ENCODE data around the gene UNC5B. TPM values are rescaled to one million over a fixed set of nuclear protein-coding genes. Genes with fewer than 3 reads are reported as not detected.
"Not testable (repeated sequence)": the region's sequence is repeated elsewhere in the genome, so short reads cannot be mapped to it uniquely, and the experiment has no call there.

Gene UNC5B
- total RNA-seq, 1 experiment from 2014 or later = 0.25 TPM

DNA sequence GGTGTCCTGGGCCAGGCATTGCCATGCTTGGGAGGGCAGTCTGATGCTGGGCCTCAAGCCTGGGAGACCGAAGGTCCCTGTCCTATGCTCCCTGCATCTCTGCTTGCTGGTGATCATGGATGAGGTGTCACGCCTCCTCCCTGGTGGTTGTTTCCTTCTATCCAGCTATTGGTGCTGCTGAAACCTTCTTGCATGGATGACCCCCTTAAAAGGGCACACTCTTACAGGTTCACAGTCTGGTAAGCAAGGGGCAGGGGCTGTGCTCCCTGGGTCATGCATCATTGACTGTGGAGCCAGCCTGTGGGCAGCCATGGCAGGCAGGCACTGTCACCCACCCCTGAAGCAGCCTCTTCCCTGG lies 69.9 kb downstream of the UNC5B start:
- DNase-seq (ENCODE audit: low read depth) = no peak

- DNase-seq (ENCODE audit: low read depth) = no peak
These were observed 71.0 kb downstream of the UNC5B start for GRCh38 chr10:71283410-71283809.

DNA sequence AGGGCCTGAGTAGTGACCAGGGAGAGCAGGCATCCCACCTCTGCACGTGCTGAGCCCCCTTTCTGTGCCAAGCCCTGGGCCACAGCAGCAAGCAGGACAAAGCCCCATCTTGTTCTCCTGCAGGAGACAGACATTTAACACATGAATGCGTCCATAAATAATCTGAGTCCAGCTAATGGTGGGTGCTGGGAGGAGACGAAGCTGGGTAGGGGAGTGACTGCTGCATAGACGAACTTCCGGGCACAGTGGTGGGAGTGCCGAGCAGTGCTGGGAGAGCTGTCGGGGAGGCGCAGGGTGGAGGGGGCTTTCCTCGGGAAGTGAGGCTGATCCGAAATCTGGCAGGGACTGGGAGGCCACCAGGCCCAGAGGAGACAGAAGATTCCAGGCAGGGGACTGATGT lies 71.5 kb downstream of the UNC5B start:
- no peak for DNase-seq (ENCODE audit: low read depth)

GRCh38 chr10:71284544-71285179 lies 72.3 kb downstream of the UNC5B start:
- DNase-seq (ENCODE audit: low read depth) = no peak

GRCh38 chr10:71285180-71285545 lies 72.8 kb downstream of the UNC5B start:
- peak; percentile 26 for DNase-seq (ENCODE audit: low read depth)

DNA sequence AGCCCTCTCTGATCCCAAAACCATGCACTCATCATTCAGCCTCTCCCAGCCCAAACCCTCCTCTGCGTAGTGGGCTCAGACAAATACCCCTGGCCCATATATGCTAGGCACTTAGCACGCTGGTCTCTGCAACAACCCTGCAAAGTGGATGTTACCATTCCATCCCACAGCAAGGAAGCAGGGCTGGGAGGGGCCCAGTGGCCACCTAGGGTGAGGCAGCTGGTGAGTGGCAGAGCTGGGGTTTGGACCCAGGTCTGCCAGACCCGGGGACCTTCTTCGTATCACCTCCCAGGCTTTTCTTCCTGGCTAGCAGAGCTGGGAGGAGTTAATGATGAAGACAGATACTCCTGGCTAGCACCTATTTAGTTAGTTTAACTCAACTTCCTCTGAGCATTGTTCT lies 73.6 kb downstream of the UNC5B start:
- DNase-seq (ENCODE audit: low read depth) = no peak

DNA sequence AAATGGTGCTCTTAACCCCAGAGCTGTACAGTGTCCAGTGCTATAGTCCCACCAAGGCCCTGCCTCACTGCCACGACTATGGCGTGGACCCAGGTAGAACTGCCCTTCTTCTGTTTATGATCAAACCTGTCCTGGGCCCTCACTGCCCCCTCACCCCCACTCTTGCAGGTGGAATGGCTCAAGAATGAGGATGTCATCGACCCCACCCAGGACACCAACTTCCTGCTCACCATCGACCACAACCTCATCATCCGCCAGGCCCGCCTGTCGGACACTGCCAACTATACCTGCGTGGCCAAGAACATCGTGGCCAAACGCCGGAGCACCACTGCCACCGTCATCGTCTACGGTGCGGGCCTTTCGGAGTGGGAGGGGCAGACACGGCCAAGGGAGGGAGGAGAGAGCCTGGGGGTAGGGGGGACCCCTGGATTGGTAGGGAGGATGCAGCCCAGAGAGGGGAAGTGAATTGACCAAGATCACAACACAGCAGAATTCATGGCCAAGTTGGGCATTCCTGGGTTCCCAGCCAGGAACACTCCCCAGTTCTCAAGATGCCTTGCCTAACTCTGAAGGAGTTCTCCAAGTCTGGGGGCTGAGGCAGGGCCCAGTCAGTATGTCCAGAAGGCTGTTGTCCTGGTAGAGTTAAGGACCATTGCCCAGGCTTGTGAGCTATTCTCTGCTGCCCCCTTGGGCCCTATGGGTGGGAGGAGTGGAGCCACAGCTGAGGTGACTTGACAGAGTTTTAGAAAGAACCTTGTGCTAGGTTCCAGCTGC lies 74.3 kb downstream of the UNC5B start:
- no peak for DNase-seq (ENCODE audit: low read depth)

DNA sequence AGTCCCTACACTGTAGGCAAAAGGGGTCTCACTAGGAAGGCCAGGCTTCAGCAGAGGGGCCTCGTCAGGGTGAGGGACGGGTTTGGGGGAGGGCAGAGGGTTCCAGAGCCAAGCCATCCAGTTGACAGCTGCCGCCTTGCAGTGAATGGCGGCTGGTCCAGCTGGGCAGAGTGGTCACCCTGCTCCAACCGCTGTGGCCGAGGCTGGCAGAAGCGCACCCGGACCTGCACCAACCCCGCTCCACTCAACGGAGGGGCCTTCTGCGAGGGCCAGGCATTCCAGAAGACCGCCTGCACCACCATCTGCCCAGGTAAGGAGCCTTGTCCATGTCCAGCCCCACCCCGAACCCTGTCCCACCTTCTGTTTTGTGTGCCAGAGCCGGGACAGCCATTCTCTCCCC lies 75.1 kb downstream of the UNC5B start:
- DNase-seq (ENCODE audit: low read depth) = no peak

DNA sequence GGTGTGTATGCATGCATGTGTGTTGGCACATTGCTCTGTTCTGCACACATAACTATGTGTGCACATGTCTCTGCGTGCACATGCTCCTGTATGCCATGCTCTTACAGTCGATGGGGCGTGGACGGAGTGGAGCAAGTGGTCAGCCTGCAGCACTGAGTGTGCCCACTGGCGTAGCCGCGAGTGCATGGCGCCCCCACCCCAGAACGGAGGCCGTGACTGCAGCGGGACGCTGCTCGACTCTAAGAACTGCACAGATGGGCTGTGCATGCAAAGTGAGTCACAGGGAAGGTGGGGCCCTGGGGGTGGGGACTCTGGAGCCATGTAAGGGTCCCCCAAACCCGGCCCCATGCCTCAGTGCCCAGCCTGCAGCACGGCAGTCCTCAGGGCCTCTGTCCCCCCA lies 76.1 kb downstream of the UNC5B start:
- no peak for DNase-seq (ENCODE audit: low read depth)

- DNase-seq (ENCODE audit: low read depth) = peak; percentile 43
These were observed 77.2 kb downstream of the UNC5B start for GRCh38 chr10:71289421-71290130.

DNA sequence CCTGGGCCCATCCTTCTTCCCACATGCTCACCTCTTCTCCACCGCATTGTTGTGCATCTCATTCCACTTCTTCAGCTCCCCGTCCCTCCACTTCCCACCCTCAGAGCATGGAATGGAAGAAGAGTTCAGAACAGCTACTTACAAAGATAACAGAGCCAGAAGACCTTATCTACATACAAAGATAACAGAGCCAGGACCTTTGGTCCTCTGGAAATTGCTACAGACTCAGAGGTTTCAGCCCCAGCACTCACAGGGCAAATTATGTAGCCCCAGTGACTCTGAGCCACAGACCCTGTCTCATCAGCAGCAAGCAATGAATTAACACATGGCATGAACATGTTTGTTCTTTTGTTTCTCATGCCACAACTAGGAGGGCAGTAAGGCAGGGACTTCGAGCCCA lies 78.0 kb downstream of the UNC5B start:
- DNase-seq (ENCODE audit: low read depth) = no peak

- peak; percentile 11 for DNase-seq (ENCODE audit: low read depth)
These were observed 78.6 kb downstream of the UNC5B start for GRCh38 chr10:71290806-71291527.

GRCh38 chr10:71291528-71291900 lies 79.1 kb downstream of the UNC5B start:
- DNase-seq (ENCODE audit: low read depth) = no peak

- no peak for DNase-seq (ENCODE audit: low read depth)
These were observed 80.5 kb downstream of the UNC5B start for GRCh38 chr10:71292624-71293445.

DNA sequence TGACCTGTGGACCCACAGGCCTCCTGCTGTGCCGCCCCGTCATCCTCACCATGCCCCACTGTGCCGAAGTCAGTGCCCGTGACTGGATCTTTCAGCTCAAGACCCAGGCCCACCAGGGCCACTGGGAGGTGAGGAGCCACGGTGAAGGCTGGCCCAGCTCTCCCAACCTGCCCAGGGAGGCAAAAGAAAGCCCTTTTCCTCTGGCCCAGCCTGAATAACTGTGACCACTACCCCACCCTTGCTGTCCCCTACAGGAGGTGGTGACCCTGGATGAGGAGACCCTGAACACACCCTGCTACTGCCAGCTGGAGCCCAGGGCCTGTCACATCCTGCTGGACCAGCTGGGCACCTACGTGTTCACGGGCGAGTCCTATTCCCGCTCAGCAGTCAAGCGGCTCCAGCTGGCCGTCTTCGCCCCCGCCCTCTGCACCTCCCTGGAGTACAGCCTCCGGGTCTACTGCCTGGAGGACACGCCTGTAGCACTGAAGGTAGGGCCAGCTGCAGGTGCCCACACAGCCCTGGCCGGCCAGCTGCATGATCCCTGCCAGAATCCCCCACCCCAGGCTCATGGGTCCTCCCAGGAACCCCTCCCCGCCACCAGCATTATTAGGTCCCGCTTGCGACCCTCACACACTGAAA lies 81.2 kb downstream of the UNC5B start:
- no peak for DNase-seq (ENCODE audit: low read depth)

DNA sequence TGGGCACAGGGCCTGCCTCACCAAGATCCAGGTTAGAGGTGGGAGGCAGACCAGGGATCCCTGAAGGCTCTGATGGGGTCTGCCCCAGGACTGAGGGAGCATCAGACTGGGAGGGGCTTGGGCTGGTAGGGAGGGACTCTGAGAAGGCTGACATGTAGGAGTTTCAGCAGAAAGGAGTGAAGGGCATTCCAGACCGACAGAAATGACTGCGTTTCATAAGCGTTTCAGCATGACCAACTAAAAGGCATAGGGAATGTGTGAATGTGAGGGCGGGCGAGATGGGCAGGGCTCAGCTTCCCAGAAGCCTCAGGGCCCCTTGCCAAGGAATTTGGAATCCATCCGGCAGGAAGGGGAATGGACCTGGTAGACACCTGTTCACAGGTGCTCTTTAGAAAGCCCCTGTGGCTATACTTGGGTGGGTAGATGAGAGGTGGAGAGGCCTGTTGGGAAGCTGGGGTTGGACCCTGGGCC lies 81.8 kb downstream of the UNC5B start:
- no peak for DNase-seq (ENCODE audit: low read depth)

DNA sequence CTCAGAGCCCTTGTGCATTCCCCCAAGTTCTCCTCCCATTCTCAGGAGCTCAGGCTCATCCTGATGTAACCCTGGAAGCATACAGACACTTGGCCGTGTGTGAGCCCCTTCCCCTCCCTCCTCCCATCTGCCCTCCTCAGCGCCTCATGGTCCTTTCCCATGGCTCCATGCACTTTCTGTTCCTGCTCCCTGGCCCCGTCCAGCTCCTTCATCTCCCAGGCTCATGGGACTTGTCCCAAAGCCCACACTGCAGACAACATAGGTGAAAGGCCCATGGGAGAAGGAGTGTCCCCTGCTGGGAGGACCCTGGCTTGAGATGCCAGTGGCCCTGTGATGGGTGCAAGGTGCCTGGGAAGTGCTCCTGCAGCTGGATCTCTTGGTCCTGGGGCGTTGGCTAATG lies 82.5 kb downstream of the UNC5B start:
- no peak for DNase-seq (ENCODE audit: low read depth)

GRCh38 chr10:71295641-71296040 lies 83.3 kb downstream of the UNC5B start:
- no peak for DNase-seq (ENCODE audit: low read depth)

- DNase-seq (ENCODE audit: low read depth) = no peak
These were observed 83.7 kb downstream of the UNC5B start for GRCh38 chr10:71296086-71296485.

GRCh38 chr10:71296811-71297210 lies 84.4 kb downstream of the UNC5B start:
- DNase-seq (ENCODE audit: low read depth) = not testable (repeated sequence)

DNA sequence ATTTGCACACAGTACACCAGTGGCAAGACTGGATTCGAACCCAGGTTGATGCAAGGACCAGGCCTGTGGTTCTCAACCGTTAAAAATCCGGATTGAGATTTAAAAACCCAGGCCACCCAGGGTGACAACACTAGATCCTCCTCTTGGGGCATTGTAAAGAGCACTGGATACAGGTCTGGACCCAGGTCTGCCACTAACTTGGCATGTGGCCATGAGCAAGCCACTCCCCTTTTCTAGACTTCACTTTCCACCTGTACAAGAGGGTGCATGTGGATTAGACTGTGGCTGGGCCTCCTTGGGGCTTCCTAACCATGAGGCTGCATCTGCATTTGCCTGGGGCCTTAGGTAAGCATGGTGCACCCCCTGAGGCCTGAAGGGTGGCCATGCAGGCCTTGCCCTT lies 85.0 kb downstream of the UNC5B start:
- no peak for DNase-seq (ENCODE audit: low read depth)
